Activated naive CD4-positive, alpha-beta T cell treated with anti-CD3 and anti-CD28 coated beads, Interleukin-2, amount 50 U/mL, for 24 hours (primary cell): Measurements from ENCODE around the gene FCAMR.

Experiments used
- H3K27ac Mint-ChIP-seq: one replicate; pipeline ENCODE4 v1.8.0; 2021; ENCODE audit warnings: mild to moderate bottlenecking, mixed read lengths
- H3K27me3 Mint-ChIP-seq: one replicate; pipeline ENCODE4 v1.8.0; 2021; ENCODE audit warnings: mixed read lengths
- H3K36me3 Mint-ChIP-seq: one replicate; pipeline ENCODE4 v1.8.0; 2021; ENCODE audit warnings: mixed read lengths
- H3K4me1 Mint-ChIP-seq: one replicate; pipeline ENCODE4 v1.8.0; 2021; ENCODE audit warnings: mixed read lengths
- H3K4me3 Mint-ChIP-seq: one replicate; pipeline ENCODE4 v1.8.0; 2021; ENCODE audit warnings: mild to moderate bottlenecking, mixed read lengths
- H3K9me3 Mint-ChIP-seq: one replicate; pipeline ENCODE4 v1.8.0; 2021; ENCODE audit warnings: mixed read lengths

Gene FCAMR

DNA sequence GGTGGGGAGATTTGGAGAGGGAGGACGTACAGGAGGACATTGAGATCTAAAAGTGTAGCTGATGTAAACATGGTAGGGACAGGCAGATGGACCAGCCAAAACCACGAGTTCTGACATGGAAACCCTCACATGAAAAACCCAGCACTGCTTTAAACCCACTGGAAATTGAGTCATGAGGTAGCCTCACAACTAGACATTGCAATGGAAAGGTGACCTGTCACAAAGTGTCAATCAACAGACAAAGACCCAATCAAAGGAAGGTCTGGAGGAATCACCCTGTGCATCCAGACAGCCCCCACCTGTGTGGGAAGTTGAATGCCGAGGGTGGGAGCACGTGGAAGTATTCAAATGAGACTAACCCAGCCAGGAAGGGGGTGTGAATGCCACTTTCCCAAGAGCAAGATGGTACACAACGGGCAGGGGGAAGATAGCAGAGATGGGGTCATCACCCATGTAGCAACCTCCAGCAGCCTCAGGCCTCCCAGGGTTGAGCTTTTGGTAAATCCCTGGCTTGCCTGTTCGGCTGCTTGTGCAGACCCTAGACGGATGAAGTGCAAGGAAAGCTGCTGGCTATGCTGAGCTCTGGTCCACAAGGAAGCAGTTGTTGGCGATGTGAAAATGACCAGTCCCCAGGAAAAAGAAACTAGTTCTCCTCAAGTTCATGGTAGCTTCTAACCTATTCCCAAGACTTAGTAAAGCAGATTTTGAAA, 54.1 kb downstream of the FCAMR start:
- Mint-ChIP-seq H3K4me3 (no peak overlapping the region), H3K9me3 (no peaks in the 10 kb centered on the region), H3K36me3 (peaks cover 12% of the 10 kb centered on the region), H3K4me1 (peaks cover 87% of the 10 kb centered on the region), H3K27me3 (no peaks in the 10 kb centered on the region), H3K27ac (peak overlapping the region; percentile 96)

DNA sequence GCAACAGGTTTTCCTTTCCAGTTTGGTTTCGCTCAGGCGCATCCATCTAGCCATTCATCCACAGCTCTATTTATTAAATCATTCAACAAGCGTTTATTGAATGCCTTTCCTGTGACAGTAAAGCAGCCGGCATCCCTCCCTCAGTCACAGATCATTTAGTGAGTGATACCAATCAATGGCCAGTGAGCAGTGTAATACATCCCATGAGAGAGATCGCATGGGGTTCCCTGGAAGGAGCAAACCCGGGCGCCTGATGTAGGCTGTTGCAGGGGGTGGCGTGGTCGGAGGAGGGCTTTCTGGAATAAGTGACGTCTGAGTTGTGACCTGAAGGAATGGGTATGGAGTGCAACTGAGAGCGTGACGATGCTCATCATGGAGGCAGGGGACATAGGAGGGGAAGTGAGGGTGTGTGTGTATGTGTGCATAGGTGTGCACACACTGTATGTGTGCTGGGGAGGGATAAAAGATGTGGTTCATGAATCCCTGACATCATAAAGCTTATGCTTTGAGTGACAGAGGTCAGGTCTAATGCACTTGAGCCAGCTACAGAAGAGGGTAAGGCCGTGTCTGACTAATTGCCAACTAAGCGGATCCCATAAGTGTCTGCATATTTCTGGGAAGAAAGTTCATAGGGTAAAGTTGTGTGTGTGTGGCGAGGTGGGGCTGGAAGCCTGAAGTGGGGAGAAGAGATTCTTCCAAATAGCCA, 55.1 kb downstream of the FCAMR start:
- Mint-ChIP-seq H3K9me3 (no peaks in the 10 kb centered on the region), H3K4me3 (no peak overlapping the region), H3K4me1 (peaks cover 87% of the 10 kb centered on the region), H3K36me3 (peaks cover 12% of the 10 kb centered on the region), H3K27ac (peak overlapping the region; percentile 96), H3K27me3 (no peaks in the 10 kb centered on the region)

DNA sequence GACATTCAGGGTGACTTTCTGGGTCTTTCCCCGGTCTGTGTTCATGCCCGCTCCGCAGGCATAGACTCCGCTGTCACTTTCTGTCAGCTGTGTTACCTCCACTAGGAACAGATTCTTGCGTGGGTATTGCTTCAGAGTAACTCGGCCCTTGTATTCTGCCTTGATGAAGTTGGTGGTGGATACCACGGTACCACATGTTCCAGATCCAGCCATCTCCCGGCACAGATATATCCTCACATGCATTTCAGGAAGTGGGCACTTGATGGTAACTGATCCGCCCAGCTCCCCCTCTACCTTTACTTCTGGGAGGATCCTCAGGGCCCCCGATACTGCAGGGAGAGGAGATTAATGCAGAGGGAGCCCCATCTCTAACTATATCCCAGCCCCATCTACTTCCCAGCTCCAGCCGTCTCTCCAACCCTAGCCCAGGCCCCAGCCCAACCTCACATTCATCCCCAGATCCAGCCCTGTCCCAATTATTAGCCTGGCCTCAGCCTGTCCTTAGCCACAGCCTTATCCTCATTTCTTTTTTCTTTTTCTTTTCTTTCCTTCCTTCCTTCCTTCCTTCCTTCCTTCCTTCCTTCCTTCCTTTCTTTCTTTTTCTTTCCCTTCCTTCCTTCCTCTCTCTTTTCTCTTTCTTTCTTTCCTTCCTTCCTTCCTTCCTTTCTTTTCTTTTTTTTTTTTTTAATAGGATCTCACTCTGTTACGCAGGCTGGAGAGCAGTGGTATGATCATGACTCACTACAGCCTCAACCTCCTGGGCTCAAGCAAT, 56.3 kb downstream of the FCAMR start:
- Mint-ChIP-seq H3K4me1 (peaks cover 87% of the 10 kb centered on the region), H3K9me3 (no peaks in the 10 kb centered on the region), H3K27ac (peak overlapping the region; percentile 96), H3K27me3 (no peaks in the 10 kb centered on the region), H3K36me3 (peaks cover 12% of the 10 kb centered on the region), H3K4me3 (peak overlapping the region; percentile 60)

DNA sequence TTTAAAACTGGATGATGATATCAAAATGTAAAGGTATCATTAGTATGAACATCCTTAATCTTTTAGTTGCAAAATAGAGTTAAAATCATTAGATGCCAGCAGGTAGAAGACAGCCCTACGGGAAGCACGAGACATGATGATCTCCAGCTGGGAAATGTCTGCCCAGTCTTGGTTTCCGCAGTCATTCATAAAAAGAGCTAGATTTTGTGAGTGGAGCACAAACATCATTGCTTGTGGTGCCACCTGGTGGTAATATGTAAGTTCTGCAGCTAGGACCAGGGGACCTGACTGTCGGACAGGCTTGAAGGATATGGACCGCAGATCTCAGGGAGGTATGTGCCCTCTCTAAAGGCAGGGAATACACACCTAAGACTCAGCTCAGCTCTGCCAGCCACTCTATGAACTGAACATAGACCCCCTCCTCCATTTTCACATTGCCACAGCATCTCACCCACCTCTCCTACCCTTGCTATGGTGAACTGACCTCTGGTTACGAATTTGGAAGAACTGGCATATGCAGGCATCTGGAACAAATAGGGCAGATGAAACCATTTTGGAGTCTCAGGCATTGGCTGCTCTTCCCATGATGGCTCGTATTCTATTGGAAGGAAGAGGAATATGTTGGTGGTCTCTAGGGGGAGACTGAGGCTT, 57.7 kb downstream of the FCAMR start:
- Mint-ChIP-seq H3K4me3 (peak overlapping the region; percentile 11), H3K9me3 (no peaks in the 10 kb centered on the region)

DNA sequence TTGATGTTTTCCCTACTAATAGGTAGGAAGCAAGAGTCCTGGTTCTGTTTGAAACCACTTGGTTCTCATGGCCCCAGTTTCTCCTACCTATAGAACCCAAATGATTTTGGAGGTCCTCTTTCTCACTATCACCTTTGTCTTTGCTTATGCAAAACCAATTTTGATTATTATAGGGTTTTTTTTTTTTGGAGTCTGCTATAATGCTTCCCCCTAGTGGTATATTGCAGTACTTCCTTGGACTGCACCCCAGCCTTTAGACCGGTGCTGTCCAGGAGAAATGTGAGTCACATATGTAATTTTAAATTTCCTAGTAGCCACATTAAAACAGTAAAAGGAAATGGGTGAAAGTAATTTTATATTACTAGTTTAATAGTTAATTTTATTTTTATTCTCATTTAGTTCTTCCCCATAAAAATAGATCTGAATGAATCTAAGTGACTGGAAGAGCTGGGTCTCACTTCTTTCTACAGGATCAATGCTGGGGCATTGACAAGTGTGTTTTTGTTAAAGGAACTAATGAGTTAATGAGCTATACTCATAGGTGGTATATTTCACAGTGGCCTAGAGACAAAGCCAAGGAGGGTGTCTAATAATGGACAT, 59.1 kb downstream of the FCAMR start:
- peaks cover 12% of the 10 kb centered on the region for H3K36me3 Mint-ChIP-seq
- H3K27ac Mint-ChIP-seq: peak overlapping the region; percentile 49
- H3K4me1 Mint-ChIP-seq: peaks cover 91% of the 10 kb centered on the region
- H3K9me3 Mint-ChIP-seq: no peaks in the 10 kb centered on the region
- no peaks in the 10 kb centered on the region for H3K27me3 Mint-ChIP-seq
- H3K4me3 Mint-ChIP-seq: no peak overlapping the region

More for the DNA sequence above, 57.7 kb downstream of the FCAMR start:
- no peaks in the 10 kb centered on the region for H3K27me3 Mint-ChIP-seq
- peak overlapping the region; percentile 91 for H3K27ac Mint-ChIP-seq
- peaks cover 91% of the 10 kb centered on the region for H3K4me1 Mint-ChIP-seq
- H3K36me3 Mint-ChIP-seq: peaks cover 15% of the 10 kb centered on the region

DNA sequence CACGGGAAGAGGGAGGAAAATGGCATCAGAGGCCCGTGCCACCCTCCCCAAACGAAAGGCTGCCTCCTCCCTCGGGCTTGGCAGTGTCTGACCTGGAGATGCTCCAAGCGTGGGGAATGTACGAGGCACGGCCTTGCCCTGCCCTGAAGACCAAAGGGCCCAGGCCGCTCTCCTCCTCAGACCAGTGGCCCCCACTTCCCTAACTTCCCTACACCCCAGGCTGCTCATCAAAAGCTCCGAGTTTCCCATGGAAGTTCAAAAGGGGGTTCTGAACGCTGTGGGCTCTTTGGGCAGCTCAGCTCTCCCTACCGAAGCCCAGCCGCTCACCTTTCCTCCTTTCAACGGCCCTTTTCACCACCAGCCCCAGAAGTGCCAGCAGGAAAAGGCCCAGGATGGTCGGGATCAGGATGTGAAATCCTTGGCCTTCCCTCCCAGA, 60.4 kb downstream of the FCAMR start:
- Mint-ChIP-seq H3K27ac (peak overlapping the region; percentile 38), H3K9me3 (no peaks in the 10 kb centered on the region), H3K4me1 (peaks cover 91% of the 10 kb centered on the region), H3K36me3 (peaks cover 19% of the 10 kb centered on the region), H3K4me3 (peak overlapping the region; percentile 49), H3K27me3 (no peaks in the 10 kb centered on the region)

DNA sequence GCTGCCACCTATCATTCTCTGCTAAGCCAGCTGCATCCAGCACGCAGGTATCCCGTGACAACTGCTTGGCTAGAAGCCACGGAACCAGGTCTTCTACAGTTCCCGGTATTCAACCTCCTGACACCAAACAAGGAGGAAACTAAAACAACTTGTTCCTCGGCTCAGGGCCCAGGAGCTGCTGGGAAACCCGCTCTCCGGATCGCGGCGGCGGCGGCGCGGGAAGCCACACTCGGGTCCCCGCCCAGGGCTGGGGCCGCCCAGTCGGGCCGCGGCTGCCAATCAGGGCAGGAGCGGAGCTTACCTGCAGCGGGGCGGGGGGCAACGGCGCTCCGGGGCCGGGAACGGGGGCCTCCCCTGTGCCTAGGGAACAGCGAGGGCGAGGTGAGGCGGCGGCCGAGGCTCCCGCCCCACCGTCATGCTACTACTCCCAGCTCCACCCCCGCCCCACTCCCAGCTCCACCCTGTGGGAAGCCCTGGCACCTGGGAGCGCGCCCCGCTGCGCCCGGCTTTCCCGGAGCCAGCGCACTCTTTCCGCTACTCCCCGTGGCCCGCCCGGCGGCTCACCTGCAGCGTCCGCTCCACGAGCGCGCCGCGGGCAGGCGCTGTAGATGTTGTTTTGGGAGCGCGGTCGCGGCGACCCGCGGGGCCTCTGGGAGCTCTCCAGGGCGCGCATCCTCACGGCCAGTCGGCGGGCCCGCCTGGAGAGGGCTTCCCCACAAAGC, 60.9 kb downstream of the FCAMR start:
- H3K4me1 Mint-ChIP-seq: peaks cover 91% of the 10 kb centered on the region
- peak overlapping the region; percentile 91 for H3K27ac Mint-ChIP-seq
- H3K36me3 Mint-ChIP-seq: peaks cover 23% of the 10 kb centered on the region
- peak overlapping the region; percentile 66 for H3K4me3 Mint-ChIP-seq
- no peaks in the 10 kb centered on the region for H3K9me3 Mint-ChIP-seq
- H3K27me3 Mint-ChIP-seq: no peaks in the 10 kb centered on the region

DNA sequence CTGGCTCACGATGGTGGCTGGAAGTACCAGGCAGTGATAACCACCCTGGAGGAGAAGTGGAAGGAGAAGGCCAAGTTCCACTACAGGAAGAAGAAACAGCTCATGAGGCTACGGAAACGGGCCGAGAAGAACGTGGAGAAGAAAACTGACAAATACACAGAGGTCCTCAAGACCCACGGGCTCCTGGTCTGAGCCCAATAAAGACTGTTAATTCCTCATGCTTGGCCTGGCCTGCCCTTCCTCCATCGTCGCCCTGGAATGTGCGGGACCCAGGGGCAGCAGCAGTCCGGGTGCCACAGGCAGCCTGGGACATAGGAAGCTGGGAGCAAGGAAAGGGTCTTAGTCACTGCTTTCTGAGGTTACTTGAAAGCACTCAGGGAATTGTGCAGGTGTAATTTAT, 62.2 kb downstream of the FCAMR start:
- Mint-ChIP-seq H3K4me3 (peak overlapping the region; percentile 55), H3K9me3 (no peaks in the 10 kb centered on the region), H3K27me3 (no peaks in the 10 kb centered on the region), H3K27ac (peak overlapping the region; percentile 75), H3K4me1 (peaks cover 91% of the 10 kb centered on the region), H3K36me3 (peaks cover 34% of the 10 kb centered on the region)
